DND-41 (cell line): ENCODE measurements around the gene SDCBP2.

Experiments used
- EZH2 ChIP-seq: IDR thresholded peaks from 3 replicates; pipeline ENCODE4 v1.6.1; 2012; ENCODE audit warnings: borderline replicate concordance, low read depth, mild to moderate bottlenecking, moderate library complexity, low read length, inconsistent platforms; ENCODE audit not compliant: severe bottlenecking
- TF ChIP-seq, protein P1 (sequence below): IDR thresholded peaks from 2 replicates; pipeline ENCODE4 v1.5.1; 2012; ENCODE audit warnings: borderline replicate concordance, low read length, moderate library complexity, mild to moderate bottlenecking; ENCODE audit not compliant: poor library complexity, severe bottlenecking; ENCODE audit errors: extremely low read depth

DNA sequence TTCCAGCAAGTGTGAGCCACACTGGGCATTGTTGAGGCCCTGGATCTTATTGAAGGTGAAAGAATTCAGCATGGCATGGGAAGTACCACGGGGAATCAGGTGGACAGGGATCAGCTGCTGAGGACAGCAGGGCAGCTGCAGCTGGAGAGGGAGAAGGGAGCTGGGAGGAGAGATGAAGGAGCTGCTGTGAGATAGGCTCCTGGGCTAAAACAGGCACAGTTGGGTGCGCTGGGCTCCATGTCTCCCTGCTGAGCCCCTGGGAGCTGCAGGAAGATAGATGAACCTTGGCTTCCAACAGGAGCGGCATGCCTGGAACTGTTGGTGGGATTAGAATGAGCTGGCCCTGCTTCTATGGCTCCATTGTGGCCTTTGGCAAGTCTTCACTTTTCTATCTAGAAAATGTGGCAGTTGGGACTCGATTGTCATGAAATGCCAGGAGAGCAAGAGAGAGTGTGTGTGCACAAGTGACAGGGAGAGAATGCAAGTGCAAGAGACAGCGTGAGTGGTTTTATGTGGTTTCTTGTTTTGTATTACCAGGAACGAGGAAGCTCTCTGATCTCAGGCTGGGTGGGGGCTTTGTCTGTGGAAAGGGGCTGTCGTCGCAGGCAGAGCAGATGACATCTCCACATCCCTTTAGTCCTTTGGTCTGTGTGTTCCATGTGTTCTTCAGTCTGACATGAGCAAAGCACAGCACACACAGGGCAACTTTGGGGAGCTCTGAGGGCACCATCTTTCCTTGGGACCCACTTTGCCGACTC lies 42.5 kb downstream of the SDCBP2 start:
- TF ChIP-seq EZH2: no peak
- TF ChIP-seq, protein P1, sequence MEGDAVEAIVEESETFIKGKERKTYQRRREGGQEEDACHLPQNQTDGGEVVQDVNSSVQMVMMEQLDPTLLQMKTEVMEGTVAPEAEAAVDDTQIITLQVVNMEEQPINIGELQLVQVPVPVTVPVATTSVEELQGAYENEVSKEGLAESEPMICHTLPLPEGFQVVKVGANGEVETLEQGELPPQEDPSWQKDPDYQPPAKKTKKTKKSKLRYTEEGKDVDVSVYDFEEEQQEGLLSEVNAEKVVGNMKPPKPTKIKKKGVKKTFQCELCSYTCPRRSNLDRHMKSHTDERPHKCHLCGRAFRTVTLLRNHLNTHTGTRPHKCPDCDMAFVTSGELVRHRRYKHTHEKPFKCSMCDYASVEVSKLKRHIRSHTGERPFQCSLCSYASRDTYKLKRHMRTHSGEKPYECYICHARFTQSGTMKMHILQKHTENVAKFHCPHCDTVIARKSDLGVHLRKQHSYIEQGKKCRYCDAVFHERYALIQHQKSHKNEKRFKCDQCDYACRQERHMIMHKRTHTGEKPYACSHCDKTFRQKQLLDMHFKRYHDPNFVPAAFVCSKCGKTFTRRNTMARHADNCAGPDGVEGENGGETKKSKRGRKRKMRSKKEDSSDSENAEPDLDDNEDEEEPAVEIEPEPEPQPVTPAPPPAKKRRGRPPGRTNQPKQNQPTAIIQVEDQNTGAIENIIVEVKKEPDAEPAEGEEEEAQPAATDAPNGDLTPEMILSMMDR: no peak
